Mucosa of gallbladder (tissue), 1 donor: ENCODE measurements around the gene C16orf54. TPM values are rescaled to one million over a fixed set of nuclear protein-coding genes. Genes with fewer than 3 reads are reported as not detected.
"Not testable (repeated sequence)": the region's sequence is repeated elsewhere in the genome, so short reads cannot be mapped to it uniquely, and the experiment has no call there.

ENCODE experiments used
- DNase-seq: peaks from one replicate; pipeline ENCODE4 v3.0.0-alpha.2; 2020; ENCODE audit warnings: low spot score
- total RNA-seq: library from RNA; stranded (reverse); gene quantifications from one replicate; pipeline ENCODE4 v1.2.1, GENCODE V29; 2021
- donor health status: DM: no; HTN: no; CAD: no.

Gene C16orf54
- total RNA-seq, 1 donor from 2014 or later = 3.0 TPM

DNA sequence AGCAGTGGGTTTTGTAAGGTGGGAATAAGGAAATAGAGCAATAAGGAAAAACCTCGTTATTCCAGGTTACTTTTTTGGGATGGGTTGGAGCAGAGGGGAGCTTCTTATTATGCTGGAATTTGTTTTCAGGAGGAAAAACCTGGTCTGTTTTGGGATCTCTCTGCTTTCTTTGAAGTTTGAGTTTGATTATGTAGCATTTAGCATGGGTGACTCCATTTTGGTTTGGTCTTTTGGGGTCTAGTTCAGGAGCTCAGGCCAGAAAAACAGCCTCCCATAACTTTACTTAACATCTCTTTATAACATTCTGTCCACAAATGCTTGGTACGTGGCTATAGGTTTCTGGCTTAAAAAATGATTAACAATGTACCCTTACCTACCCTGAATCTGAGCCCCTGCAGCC is 23.7 kb upstream of the C16orf54 start:
- DNase-seq = no peak

DNA sequence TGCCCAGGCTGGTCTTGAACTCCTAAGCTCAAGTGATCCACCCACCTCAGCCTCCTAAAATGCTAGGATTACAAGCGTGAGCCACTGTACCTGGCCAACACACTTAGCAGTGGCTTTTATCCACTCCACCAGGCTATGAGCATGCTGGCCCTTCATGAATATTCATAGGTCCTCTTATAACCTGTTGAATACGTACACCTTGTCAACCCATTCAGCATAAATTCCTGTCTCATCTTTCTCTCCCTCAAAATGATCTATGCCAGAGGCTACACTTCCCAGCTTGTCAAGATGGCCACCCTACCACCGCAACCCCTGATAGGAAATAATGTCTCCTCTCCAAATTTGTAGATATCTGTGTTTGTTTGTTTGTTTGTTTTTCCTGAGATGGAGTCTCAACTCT is 21.3 kb upstream of the C16orf54 start:
- DNase-seq = no peak

DNA sequence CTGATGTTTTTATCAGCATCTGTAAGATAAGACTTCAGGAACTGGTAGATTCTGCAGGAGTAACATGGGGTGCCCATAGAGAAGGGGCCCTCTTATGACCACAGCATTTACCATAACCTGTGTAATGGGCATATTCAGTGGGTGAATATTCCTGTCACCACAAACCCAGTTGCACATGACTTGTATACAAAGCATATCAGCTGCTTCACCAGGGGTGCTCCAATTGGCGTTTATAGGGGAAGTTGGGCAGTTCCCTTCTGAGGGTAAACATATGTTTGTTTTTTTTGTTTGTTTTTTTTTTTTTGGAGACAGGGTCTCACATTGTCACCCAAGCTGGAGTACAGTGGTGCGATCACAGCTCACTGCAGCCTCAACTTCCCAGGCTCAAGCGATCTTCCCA is 20.8 kb upstream of the C16orf54 start:
- no peak for DNase-seq

DNA sequence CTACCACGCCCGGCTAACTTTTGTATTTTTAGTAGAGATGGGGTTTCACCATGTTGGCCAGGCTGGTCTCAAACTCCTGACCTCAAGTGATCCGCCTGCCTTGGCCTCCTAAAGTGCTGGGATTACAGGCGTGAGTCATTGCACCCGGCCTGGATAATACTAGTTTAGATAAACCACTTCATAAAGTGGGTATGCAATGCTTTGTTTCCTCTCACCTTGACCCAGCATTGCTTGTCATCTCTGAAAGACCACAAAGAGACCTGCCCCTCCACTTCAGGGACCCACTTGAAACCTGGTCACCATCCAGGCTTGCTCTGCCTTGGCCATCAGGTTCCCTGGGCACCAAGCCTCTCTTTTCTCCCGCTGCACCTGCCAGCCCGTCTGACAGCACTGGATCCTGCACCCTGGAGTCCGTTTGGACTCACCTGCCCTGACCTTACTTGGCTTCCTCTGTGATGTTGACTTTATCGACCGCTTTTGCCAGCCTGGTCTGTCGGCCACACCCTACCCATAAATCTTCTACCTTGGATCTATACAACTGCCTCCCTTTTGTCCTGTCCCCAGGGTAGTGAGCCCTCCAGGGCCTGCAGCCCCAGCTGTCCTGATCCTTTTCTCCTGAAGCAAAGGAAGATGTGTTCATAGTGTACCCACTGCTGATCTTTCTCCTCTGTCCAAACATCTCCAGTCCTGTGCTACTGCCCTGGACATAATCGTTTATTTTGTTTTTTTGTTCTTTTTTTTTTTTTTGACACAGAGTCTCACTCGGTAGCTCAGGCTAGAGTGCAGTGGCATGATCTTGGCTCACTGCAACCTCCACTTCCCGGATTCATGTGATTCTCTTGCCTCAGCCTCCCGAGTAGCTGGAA is 19.6 kb upstream of the C16orf54 start:
- DNase-seq = peak; percentile 80

DNA sequence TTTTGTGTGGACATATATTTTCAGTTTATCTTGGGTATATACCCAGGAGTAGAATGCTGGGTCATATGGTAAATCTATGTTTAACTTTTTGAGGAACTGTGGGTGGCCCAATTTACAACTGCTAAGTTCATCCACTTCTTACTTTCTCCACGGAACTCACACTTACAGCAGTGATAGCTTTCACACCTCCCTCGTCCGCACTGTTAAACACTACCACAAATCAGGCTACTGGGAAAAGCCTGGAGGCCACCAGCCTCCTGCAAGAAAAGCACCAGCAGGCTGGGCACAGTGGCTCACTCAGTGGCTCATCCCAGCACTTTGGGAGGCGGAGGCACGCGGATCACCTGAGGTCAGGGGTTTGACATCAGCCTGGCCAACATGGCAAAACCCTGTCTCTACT is 17.5 kb upstream of the C16orf54 start:
- DNase-seq = no peak

DNA sequence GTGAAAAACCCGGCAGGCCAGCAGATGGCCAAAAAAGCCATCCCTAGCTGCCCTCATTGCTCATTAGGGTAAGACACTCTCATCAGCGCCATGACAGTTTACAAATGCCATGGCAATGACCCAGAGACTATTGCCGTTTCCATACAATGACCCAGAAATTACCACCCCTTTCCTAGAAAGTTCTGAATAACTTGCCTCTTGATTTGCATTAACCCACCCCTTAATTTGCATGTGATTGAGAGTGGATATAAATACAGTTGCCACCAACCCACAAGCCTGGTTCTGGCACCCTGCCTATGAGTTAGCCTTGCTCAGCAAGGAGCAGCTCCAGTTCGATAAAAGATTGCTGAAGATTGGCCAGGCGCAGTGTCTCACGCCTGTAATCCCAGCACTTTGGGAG is 16.1 kb upstream of the C16orf54 start:
- DNase-seq = peak; percentile 51

DNA sequence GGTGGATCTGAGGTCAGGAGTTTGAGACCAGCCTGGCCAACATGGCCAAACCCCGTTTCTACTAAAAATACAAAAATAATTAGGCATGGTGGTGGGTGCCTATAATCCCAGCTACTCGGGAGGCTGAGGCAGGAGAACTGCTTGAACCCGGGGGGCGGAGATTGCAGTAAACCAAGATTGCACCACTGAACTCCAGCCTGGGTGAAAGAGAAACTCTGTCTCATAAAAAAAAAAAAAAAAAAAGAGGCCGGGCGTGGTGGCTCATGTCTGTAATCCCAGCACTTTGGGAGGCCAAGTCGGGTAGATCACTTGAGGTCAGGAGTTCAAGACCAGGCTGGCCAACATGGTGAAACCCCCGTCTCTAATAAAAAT is 15.5 kb upstream of the C16orf54 start:
- not testable (repeated sequence) for DNase-seq

DNA sequence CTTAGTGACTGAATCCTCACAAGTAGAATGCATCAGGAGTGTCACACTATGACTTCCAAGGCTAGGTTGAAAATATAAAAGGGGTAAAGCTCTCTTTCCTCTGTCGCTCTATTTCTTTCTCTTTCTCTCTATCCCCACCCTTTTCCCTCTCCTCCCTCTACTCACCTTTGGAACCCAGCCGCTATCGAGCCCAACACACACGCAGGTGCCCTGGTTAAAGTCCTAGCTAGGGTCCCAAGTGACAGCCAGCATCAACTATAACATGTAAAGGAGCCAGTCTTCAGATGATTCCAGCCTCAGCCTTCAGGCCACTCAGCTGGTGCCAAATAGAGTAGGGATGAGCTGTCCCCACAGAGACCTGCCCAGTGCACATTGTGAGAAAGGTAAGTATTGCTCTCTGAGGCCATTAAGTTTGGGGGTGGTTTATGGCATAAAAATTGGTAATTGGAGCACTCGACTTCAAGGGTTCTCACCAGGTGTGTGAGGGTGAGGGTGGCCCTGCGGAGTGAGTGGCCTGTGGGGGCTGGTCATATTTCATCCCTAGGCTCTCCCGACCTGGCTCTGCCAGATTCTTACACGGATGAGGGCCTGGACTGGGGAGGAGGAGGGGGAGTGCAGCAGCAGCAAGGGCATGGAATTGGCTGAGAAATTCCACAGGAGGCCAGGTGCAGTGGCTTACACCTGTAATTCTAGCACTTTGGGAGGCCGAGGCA is 14.9 kb upstream of the C16orf54 start:
- DNase-seq = no peak

DNA sequence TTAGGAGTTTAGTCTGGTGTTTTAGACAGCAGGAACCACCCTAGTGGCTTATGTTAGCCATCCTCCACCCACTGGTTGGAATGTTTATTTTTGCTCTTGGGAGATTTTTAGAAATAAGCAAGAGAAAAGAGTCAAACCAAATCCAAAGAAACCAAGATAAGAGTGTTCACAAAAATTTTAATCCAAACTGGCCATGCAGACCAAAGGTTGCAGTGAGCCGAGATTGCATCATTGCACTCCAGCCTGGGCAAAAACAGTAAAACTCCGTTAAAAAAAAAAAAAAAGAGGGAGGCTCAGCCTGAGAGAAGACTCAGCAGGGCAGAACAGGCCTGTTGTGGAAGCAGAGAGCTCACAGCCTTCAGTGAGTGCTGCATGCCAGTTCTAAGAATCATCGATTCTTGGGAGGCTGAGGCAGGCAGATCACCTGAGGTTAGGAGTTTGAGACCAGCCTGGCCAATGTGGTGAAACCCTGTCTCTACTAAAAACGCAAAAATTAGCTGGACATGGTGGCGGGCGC is 12.2 kb upstream of the C16orf54 start:
- peak; percentile 17 for DNase-seq

DNA sequence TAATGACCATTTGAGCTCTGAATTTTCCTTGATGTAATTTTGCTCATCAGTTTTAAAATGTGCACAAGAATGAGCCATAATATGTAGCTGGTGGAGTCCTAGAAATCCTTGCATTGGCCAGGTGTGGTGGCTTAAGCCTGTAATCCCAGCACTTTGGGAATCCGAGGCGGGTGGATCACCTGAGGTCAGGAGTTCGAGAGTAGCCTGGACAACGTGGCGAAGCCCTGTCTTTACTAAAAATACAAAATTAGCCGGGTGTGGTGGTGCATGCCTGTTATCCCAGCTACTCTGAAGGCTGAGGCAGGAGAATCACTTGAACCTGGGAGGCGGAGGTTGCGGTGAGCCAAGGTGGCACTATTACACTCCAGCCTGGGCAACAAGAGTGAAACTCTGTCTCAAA is 11.3 kb upstream of the C16orf54 start:
- DNase-seq = not testable (repeated sequence)

DNA sequence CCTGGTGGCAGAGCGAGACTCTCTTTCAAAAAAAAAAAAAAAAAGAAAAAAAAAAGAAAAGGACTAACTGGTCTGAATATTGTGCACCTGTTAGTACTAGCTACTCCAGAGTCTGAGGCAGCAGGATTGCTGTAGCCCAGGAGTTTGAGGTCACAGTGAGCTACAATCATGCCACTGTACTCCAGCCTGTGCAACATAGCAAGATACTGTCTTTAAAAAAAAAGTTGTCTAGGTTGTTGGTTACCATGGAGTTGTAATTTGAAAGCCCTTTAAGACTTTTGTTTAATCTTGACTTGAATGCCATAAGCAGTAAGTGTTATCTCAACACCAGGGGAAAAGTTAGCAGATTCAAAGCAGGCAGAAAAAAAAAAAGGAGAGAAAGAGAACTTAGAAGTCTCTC is 10.9 kb upstream of the C16orf54 start:
- DNase-seq = no peak

DNA sequence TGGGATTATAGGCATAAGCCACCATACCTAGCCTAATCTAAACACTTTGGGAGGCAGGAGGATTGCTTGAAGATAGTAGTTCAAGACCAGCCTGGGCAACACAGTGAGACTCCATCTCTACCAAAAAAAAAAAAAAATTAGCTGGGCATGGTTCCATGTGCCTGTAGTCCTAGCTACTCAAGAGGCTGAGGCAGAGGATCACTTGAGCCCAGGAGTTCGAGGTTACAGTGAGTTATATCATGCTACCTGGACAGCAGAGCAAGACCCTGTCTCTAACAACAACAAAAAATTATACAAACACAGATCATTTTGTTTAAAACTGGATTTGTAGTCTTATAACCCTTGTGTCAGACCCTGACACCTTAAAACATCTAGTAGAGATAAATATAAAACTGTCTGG is 7.7 kb upstream of the C16orf54 start:
- no peak for DNase-seq

DNA sequence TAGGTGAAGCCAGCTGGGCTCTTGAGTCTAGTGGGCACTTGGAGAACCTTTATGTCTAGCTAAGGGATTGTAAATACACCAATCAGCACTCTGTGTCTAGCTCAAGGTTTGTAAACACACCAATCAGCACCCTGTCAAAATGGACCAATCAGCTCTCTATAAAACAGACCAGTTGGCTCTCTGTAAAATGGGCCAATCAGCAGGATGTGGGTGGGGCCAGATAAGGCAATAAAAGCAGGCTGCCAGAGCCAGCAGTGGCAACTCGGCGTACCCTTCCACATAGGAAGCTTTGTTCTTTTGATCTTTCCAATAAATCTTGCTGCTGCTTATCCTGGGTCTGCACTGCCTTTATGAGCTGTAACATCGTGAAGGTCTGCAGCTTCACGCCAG is 3.0 kb upstream of the C16orf54 start:
- DNase-seq = not testable (repeated sequence)

DNA sequence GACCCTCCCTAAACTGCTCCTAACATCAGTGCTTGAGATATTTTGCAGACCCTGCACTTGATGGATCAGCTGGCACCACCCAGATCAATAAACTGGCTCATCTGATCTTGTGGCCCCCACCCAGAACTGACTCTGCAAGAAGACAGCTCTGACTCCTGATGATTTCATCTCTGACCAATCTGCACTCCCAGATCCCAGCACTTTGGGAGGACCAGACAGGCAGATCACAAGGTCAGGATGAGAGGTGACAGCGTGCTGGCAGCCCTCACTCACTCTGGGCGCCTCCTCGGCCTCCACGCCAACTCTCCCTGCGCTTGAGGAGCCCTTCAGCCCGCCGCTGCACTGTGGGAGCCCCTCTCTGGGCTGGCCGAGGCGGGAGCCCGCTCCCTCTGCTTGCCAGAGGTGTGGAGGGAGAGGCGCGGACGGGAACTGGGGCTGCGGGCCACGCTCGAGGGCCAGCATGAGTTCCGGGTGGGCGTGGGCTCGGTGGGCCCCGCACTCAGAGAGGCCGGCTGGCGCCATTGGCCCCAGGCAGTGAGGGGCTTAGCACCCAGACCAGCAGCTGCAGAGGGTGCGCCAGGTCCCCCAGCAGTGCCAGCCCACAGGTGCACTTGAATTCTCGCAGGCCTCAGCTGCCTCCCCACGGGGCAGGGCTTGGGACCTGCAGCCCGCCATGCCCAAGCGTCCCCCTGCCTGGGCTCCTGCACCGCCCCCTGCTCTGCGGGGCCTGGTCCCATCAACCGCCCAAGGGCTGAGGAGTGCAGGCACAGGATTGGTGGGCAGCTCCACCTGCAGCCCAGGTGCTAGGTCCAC is 2.4 kb upstream of the C16orf54 start:
- no peak for DNase-seq

DNA sequence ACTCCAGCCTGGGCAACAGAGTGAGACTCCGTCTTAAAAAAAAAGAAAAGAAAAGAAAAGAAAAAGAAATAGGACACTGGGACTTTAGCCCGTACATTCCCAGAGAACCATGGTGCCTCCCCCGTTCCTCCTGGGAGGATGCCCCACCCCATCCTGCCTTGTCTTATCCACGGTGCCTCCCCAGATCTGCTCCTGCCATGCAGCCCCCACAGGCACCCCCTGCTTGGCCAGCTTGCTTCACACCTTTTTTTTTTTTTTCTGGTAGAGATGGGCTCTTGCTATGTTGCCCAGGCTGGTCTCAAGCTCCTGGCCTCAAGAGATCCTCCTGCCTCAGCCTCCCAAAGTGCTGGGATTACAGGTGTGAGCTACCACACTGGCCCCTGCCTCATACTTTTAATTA is 728 bp upstream of the C16orf54 start:
- DNase-seq = not testable (repeated sequence)

DNA sequence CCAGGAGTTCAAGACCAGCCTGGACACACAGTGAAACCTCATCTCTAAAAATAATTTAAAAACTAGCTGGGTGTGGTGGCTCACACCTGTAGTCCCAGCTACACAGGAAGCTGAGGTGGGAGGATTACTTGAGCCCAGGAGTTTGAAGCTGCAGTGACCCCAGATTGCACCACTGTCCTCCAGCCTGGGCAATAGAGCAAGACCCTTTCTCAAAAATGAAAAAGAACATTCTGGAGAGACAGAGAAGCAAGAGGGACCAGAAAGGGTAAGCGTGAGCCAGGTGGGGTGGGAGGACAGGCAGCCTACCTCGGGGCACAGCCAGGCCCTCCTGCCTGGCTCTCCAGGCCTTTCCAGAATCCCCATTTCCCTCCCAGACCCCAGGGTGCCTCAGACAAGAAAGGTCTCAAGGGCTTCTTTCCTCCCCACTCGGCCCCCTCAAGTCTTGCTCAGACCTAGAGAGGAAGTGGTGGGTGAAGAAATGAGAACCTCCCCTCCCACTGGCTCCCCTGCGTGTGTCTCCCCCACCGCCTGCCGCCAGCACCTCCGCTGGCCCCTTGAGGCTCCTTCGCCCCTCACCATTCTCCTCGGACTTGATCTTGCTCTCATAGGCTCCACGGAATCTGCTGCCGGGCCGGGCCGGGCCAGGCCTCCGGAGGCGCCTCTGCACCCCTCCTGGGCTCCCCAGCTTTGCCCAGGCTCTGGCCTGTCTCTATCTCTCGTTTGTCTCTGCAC is 503 bp downstream of the C16orf54 start:
- no peak for DNase-seq

DNA sequence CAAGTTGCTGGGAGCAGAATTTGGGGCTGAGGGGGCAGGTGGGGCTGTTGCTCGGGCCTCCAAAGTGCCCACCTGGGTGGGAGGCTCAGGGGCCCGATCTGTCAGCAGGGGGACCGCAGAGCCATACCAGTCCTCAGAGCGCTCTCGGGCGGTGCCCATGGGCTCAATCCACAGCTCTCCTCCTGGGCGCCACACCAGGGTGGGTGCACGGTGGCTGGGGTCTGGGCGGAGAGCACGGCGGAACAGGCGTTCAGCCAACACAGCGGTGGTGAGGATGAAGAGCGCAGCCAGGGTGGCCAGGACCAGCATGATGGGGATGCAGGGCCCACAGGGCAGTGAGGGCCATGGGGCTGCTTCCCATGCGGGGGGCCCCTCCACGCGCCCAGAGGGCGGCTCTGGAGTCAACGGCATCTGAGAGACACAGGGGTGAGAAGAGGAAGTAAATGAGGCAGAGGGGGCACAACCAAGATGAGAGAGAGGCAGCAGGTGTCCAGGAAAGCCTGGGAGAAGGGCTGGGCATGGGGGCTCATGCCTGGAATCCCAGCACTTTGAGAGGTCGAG is 1.2 kb downstream of the C16orf54 start:
- DNase-seq = no peak

DNA sequence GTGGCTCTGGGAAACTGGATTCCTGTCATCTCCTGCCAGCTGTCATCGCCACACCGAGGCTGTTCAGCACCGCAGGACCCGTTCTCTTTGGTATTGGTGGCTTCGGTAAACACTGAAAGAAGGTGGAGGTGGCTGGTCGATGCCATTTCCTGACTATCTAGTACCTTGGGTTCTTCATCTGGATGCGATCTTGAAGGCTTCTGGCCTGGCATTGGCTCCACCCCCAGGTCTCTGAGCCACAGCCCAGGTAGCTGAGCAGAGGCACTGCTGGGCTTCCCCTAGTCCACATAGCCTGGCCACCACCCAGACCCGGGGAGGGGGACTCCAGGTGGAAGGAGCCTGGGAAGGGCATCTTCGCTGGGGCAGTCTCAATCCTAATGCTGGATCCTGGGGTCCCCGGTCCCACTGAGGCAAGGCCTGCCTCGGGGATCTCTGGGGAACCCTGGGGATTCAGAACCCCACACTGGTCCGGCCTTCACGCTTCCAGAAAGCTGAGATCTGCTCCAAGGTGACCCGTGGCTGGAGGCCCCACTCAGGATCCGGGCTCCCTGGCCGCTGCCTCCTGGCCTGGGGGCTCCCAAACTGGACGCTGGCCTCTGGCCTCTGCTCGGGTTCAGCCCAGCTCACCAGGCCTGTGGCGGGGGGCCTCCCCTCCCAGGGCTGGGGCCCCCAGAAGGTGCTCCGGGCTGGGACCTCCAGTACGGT is 1.8 kb downstream of the C16orf54 start:
- DNase-seq = no peak

DNA sequence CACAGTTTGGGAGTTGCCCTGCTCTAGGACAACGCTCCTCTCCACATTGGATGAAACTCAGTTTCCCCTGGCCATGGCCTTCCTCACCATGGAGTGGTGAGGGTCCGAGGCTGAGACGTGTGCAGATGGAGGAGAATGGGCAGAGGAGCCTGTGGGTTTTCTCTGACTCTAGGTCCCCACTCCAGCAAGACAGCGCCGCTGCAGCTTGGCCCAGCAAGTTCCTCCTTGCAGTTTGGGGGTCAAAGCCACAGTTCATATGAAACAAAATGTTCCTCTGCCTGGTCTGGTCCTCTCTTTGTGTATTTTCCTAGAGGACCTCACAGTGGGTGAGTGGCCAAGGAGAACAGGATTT is 2.3 kb downstream of the C16orf54 start:
- DNase-seq = no peak

DNA sequence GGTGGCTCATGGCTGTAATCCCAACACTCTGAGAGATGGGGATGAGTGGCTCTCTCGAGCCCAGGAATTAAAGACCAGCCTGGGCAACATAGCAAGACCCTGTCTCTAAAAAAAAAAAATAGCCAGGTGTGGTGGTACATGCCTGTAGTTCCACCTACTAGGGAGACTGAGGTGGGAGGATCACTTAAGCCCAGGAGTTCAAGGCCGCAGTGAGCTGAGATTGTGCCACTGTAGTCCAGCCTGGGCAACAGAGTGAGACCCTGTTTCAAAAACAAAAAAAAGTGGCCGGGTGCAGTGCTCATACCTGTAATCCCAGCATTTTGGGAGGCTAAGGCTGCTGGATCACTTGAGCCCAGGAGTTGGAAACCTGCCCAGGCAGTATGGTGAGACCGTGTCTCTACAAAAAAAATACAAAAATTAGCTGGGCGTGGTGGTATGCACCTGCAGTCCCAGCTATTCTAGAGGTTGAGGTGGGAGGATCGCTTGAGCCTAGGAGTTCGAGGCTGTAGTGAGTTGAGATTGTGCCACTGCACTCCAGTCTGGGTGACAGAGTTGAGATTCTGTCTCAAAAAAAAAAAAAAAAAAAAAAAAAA is 3.0 kb downstream of the C16orf54 start:
- no peak for DNase-seq
